ENCODE results near the gene FES.
A peak's percentile ranks its signal among the peaks of the same experiment; 100 is the strongest.
"Not testable (repeated sequence)": the region's sequence is repeated elsewhere in the genome, so short reads cannot be mapped to it uniquely, and the experiment has no call there.

The FES gene

DNA sequence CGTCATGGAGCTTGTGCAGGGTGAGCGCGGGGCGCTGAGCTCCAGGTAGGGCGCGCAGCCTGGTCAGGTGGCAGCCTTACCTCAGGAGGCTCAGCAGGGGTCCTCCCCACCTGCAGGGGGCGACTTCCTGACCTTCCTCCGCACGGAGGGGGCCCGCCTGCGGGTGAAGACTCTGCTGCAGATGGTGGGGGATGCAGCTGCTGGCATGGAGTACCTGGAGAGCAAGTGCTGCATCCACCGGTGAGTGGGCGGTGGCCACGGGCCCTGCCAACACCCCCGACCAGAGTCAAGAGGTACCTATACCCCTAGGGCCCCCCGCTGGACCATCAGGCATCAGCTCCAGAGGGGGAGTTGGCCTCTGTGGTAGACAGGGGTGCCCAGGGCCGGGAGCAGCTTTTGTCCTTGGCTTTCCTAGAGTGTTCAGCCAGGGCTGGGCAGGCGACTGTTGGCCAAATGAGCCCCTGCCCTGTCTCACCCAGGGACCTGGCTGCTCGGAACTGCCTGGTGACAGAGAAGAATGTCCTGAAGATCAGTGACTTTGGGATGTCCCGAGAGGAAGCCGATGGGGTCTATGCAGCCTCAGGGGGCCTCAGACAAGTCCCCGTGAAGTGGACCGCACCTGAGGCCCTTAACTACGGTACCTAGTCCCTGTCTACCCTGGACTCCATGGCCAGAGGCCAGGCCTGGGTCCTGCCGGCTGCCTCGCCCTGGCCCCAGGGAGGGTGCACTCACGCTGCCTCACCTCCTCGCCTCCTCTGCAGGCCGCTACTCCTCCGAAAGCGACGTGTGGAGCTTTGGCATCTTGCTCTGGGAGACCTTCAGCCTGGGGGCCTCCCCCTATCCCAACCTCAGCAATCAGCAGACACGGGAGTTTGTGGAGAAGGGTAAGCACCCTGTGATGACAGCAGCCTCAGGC lies 9.1 kb downstream of the FES start:
- no peak for DNase-seq

DNA sequence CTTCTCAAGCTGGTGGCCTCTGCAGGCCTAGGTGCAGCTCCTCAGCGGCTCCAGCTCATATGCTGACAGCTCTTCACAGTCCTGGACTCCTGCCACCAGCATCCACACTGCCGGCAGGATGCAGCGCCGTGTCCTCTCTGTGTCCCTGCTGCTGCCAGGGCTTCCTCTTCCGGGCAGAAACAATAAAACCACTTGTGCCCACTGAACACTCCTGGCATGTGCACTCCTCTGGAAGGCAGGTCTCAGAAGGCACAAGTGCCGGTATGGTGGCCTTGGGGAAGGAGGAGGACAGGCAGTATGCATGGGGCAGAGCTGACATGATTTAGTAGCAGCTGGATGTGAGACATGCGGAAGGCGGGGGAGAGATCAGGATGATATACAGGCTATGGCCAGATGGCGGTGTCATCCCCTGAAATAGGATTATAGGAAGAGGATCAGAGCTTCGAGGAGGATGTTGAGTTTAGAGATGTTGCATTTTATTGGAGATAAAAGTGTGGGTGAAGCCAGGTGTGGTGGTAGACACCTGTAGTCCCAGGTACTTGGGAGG lies 11.3 kb downstream of the FES start:
- no peak for DNase-seq

DNA sequence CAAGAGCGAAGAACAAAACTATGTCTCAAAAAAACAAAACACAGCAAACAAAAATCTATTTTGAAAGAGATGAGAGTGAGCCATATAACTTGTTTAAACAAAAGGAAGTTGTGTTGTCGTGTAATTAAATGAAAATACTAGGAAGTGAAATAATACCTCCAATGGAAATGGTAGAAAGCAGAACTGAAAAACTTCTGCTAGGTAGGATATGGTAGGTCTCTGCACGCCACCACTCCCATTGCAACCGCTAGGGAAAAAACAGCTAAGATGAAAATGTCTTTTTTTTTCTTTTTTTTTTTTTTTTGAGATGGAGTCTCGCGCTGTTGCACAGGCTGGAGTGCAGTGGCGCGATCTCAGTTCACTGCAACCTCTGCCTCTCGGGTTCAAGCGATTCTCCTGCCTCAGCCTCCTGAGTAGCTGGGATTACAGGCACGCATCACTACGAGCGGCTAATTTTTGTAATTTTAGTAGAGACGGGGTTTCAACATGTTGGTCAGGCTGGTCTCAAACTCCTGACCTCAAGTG lies 12.9 kb downstream of the FES start:
- not testable (repeated sequence) for DNase-seq

- no peak for DNase-seq
Observed at GRCh38 chr15:90901175-90902039, 17.1 kb downstream of the FES start.

DNA sequence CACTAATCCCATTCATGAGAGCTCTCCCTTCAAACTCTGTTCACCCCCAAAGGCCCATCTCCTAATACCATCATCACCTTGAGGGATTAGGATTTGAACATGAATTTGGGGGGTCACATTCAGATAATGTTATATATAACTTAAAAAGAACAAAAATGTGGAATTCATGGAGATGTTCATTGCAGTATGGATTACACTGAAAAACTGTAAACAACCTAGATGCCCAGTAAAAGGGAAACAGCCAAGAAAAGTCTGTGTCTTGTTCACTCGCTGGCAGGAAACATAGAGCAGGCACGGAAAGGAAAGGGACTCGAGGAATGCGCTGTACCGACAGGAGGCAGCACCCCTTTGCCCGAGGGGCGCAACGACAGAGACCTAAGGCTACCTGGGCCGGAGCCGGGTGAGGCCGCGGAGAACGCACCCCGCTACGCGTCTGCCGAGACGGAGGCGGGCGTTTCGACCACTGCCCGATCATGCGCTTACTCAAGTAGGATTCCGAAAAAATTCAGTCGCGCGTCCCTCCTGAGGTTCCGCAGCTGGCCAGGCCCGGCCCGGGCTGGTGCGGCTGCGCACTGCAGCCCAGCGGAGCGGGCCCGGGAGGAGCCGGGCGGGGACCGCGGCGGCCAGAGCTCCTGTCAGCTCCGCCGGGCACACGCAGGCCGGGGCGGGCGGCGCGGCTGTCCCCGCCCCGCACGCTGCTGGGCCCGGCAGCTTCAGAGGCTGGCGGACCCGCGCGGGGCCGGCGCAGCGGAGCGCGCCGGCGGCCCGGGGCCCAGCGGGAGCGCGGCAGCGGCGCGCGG lies 17.9 kb downstream of the FES start:
- DNase-seq: peak; percentile 62 to 66

DNA sequence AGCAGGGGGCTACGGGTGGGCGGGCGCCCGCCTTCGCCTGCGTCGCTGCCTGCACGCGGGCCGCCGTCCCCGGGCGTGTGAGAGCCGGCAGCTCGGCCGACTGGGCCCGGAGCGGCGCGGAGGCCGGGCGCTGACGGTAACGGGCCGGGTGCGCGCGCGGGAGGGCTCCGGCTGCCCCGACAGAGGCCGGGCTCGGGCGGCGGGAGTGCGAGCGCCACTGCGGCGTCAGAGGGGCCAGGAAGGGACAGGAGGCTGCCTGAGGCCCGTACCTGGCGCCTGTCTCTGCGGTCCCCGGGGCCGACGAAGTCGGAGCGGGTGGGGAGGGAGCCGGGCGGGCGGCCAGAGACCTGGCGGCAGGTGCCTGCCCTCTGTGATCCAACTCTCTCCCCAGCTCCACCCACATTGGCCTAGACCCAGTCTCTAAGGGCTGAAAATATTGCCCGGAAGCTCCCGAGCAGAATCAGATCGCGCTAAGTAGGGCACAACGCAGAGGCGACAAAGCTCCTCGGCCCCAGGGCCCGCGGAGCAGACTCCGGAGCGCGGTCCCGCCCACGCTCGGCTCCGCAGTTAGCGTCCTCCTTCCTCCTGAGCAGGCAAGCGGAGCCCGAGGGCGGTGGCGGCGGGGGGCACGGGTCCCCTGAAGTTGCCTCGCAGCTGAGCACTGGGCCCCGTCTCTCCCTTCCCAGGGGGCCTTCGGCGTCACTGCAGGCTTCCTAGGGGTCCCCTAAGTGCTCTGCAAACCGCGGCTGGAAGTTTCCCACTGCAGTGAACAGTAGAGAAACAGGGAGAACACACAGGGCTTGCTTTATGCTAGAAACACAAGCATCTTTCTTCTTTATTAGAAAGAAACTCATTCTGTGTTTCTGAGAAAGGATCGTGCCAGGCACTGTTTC lies 18.8 kb downstream of the FES start, which contains the start of gene MAN2A2:
TSS of gene MAN2A2 (plus strand) at position 463 of the 893 bp plus-strand sequence. CDS start 906 bp downstream, outside the sequence.
- DNase-seq: peak; percentile 73 to 77

GRCh38 chr15:90903733-90904536 lies 19.6 kb downstream of the FES start:
- no peak for DNase-seq

DNA sequence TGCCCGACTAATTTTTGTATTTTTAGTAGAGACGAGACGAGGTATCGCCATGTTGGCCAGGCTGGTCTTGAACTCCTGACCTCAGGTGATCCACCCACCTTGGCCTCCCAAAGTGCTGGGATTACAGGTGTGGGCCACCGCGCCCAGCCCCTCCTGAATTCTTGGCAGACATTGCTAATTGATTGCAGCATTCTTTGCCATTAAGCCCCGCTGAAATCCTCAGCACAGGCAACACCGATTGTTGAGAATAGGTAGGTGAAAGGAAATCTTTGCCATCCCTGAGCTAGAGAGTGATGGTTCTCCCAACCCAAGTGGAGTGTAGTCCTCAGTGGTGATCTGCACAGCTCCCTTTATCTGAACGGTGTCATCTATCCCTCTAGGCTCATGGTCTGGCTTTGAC lies 20.4 kb downstream of the FES start:
- no peak for DNase-seq

- DNase-seq: no peak
Observed at GRCh38 chr15:90905306-90906180, 21.2 kb downstream of the FES start.

GRCh38 chr15:90906181-90906849 lies 22.0 kb downstream of the FES start:
- no peak for DNase-seq

DNA sequence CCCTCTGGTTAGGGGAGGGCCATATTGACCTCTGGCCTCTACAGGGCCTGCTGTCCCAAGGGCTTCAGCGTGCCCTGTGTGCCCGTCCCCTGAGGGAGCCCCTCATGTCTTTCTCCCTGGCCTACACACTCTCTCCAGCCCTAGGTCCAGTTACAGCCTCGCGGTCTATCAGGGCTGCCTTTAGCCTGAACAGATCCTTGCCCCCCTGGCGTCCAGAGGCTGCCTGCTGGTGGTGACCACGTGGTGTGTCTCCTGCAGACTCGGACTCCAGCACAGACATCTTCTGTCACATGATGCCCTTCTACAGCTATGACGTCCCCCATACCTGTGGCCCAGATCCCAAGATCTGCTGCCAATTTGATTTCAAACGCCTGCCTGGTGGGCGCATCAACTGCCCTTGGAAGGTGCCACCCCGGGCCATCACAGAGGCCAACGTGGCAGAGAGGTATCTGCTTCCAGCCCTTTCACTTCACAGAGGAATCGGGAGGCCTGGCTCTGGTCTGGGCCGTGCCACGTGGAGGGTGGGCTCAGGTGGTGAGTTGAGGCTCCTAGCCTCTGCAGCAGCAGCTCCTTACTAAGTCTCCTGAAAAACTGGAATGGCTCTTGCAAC lies 22.9 kb downstream of the FES start:
- DNase-seq: no peak

GRCh38 chr15:90907838-90908507 lies 23.7 kb downstream of the FES start:
- DNase-seq: no peak

GRCh38 chr15:90909449-90909848 lies 25.1 kb downstream of the FES start:
- DNase-seq: not testable (repeated sequence)

DNA sequence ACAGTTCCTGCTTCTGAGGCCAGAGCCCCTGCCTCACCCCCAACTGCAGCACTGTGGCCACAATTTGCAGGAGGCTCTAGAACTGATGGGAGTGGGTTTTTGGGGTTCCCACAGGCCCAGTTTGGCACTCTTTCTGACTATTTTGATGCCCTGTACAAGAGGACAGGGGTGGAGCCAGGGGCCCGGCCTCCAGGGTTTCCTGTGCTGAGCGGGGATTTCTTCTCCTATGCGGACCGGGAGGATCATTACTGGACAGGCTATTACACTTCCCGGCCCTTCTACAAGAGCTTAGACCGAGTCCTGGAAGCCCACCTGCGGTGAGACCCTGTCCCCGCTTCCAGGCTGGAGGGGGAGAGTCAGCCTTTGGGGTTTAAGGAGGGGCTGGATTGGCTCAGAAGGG lies 25.7 kb downstream of the FES start:
- DNase-seq: no peak

DNA sequence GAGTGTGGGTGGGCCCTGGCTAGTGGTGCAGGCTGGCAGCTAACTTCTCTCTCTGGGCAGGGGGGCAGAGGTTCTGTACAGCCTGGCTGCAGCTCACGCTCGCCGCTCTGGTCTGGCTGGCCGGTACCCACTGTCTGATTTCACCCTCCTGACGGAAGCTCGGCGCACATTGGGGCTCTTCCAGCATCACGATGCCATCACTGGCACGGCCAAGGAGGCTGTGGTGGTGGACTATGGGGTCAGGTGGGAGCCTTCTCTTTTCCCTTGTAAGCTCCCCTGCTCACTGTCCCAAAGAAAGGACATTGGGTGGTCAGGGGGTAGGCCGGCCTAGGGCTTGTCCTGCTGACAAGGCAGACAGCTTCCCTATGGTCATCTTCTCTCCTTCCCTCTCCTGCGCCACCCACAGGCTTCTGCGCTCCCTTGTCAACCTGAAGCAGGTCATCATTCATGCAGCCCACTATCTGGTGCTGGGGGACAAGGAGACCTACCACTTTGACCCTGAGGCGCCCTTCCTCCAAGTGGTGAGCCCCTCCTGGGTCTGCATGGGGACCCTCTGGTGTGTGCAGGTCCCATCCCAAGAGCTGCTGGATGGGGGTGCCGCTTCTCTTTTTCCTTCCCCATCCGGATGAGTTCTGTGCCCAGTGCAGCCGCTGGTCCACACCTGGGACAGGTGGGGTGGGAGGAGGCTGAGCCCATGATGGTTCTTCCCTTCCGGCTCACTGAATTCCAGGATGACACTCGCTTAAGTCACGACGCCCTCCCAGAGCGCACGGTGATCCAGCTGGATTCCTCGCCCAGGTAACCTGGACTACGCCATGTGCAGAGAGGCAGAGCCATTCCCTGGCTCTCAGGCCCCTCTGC lies 26.4 kb downstream of the FES start:
- no peak for DNase-seq

DNA sequence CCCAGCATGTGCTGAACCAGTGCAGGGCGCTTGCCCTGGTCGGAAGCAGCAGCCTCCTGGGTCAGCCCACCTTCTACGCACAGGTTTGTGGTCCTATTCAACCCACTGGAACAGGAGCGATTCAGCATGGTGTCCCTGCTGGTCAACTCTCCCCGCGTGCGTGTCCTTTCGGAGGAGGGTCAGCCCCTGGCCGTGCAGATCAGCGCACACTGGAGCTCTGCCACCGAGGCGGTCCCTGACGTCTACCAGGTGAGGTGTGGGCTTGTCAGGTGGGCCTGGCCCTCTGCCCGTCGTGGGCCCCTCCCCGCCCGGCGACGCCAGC lies 27.0 kb downstream of the FES start:
- DNase-seq: no peak

All from stimulated activated CD4-positive, alpha-beta T cell treated with anti-CD3 and anti-CD28 coated beads, Interleukin-2, amount 100 ng/mL, for 48 hours (primary cell).